Measurements from ENCODE around the gene DNM1L. TPM values are rescaled to one million over a fixed set of nuclear protein-coding genes. Genes with fewer than 3 reads are reported as not detected.

DNM1L gene
- total RNA-seq, 2 experiments from 2014 or later, result 53.5 to 59.3 TPM

GRCh38 chr12:32770141-32770540 lies 91.0 kb downstream of the DNM1L start:
- peaks cover 13% of the 10 kb centered on the region for H3K27me3 Mint-ChIP-seq
- no peaks in the 10 kb centered on the region for H3K36me3 Mint-ChIP-seq (ENCODE audit: low read depth)
- no peak overlapping the region for H3K27ac Mint-ChIP-seq
- H3K4me1 Mint-ChIP-seq, result no peaks in the 10 kb centered on the region
- CTCF ChIA-PET, result no interaction called here
- H3K9me3 Mint-ChIP-seq, result no peaks in the 10 kb centered on the region
- H3K4me3 Mint-ChIP-seq, result no peak overlapping the region
- POLR2A ChIA-PET, result no interaction called here
- DNase-seq, result no peak

GRCh38 chr12:32773691-32774090 lies 94.6 kb downstream of the DNM1L start:
- H3K27ac Mint-ChIP-seq, result no peak overlapping the region

GRCh38 chr12:32776258-32776657 lies 97.2 kb downstream of the DNM1L start:
- CTCF ChIA-PET, result no interaction called here
- peaks cover 12% of the 10 kb centered on the region for H3K27me3 Mint-ChIP-seq
- POLR2A ChIA-PET, result no interaction called here
- H3K36me3 Mint-ChIP-seq (ENCODE audit: low read depth), result no peaks in the 10 kb centered on the region
- no peak for DNase-seq
- no peak overlapping the region for H3K4me3 Mint-ChIP-seq
- H3K4me1 Mint-ChIP-seq, result no peaks in the 10 kb centered on the region
- H3K9me3 Mint-ChIP-seq, result no peaks in the 10 kb centered on the region
- H3K27ac Mint-ChIP-seq, result no peak overlapping the region

More at GRCh38 chr12:32773691-32774090, 94.6 kb downstream of the DNM1L start:
- Mint-ChIP-seq H3K9me3 (no peaks in the 10 kb centered on the region), H3K27me3 (peaks cover 16% of the 10 kb centered on the region), H3K4me3 (no peak overlapping the region), H3K4me1 (no peaks in the 10 kb centered on the region), H3K36me3 (ENCODE audit: low read depth) (no peaks in the 10 kb centered on the region)
- ChIA-PET POLR2A (no interaction called here), CTCF (interaction anchor here (0.5 to 0.6 kb wide), 2 partner anchors 103 to 364 kb away, joined by 3 to 4 read pairs; no protein-coding TSS in a partner anchor)
- DNase-seq, result no peak

GRCh38 chr12:32777159-32777558 lies 98.1 kb downstream of the DNM1L start:
- no peaks in the 10 kb centered on the region for H3K4me1 Mint-ChIP-seq
- H3K36me3 Mint-ChIP-seq (ENCODE audit: low read depth), result no peaks in the 10 kb centered on the region
- H3K27me3 Mint-ChIP-seq, result peaks cover 12% of the 10 kb centered on the region
- POLR2A ChIA-PET, result no interaction called here
- CTCF ChIA-PET, result no interaction called here
- H3K27ac Mint-ChIP-seq, result no peak overlapping the region
- H3K4me3 Mint-ChIP-seq, result no peak overlapping the region
- no peaks in the 10 kb centered on the region for H3K9me3 Mint-ChIP-seq
- DNase-seq, result no peak

GRCh38 chr12:32777691-32778175 lies 98.6 kb downstream of the DNM1L start:
- Mint-ChIP-seq H3K4me1 (no peaks in the 10 kb centered on the region), H3K4me3 (no peak overlapping the region), H3K27ac (no peak overlapping the region), H3K9me3 (no peaks in the 10 kb centered on the region), H3K36me3 (ENCODE audit: low read depth) (no peaks in the 10 kb centered on the region), H3K27me3 (peaks cover 8% of the 10 kb centered on the region)
- POLR2A ChIA-PET, result no interaction called here
- CTCF ChIA-PET, result no interaction called here
- no peak for DNase-seq

GRCh38 chr12:32780071-32780470 lies 101.0 kb downstream of the DNM1L start:
- POLR2A ChIA-PET, result no interaction called here
- H3K4me1 Mint-ChIP-seq, result no peaks in the 10 kb centered on the region
- CTCF ChIA-PET, result interaction anchor here (0.5 kb wide), 1 partner anchor 21 kb away, joined by 3 read pairs; no protein-coding TSS in a partner anchor

GRCh38 chr12:32783029-32783428 lies 103.9 kb downstream of the DNM1L start:
- DNase-seq, result no peak
- POLR2A ChIA-PET, result no interaction called here
- Mint-ChIP-seq H3K4me1 (no peaks in the 10 kb centered on the region), H3K36me3 (ENCODE audit: low read depth) (no peaks in the 10 kb centered on the region), H3K27me3 (no peaks in the 10 kb centered on the region), H3K27ac (no peak overlapping the region), H3K4me3 (no peak overlapping the region), H3K9me3 (no peaks in the 10 kb centered on the region)
- CTCF ChIA-PET, result no interaction called here

More at GRCh38 chr12:32780071-32780470, 101.0 kb downstream of the DNM1L start:
- Mint-ChIP-seq H3K9me3 (no peaks in the 10 kb centered on the region), H3K27ac (no peak overlapping the region), H3K36me3 (ENCODE audit: low read depth) (no peaks in the 10 kb centered on the region), H3K4me3 (no peak overlapping the region), H3K27me3 (peaks cover 8% of the 10 kb centered on the region)
- no peak for DNase-seq

- no peak for DNase-seq
- POLR2A ChIA-PET, result no interaction called here
- Mint-ChIP-seq H3K9me3 (no peaks in the 10 kb centered on the region), H3K27ac (no peak overlapping the region), H3K36me3 (ENCODE audit: low read depth) (no peaks in the 10 kb centered on the region), H3K4me3 (no peak overlapping the region), H3K4me1 (no peaks in the 10 kb centered on the region), H3K27me3 (no peaks in the 10 kb centered on the region)
- CTCF ChIA-PET, result no interaction called here
These were observed 106.5 kb downstream of the DNM1L start for GRCh38 chr12:32785557-32785956.

GRCh38 chr12:32788405-32788804 lies 109.3 kb downstream of the DNM1L start:
- H3K36me3 Mint-ChIP-seq (ENCODE audit: low read depth), result no peaks in the 10 kb centered on the region
- no peaks in the 10 kb centered on the region for H3K27me3 Mint-ChIP-seq
- H3K4me1 Mint-ChIP-seq, result no peaks in the 10 kb centered on the region
- H3K27ac Mint-ChIP-seq, result no peak overlapping the region
- H3K9me3 Mint-ChIP-seq, result no peaks in the 10 kb centered on the region
- ChIA-PET CTCF (no interaction called here), POLR2A (no interaction called here)
- DNase-seq, result no peak
- H3K4me3 Mint-ChIP-seq, result no peak overlapping the region

- Mint-ChIP-seq H3K36me3 (ENCODE audit: low read depth) (no peaks in the 10 kb centered on the region), H3K4me1 (no peaks in the 10 kb centered on the region), H3K27me3 (no peaks in the 10 kb centered on the region), H3K27ac (no peak overlapping the region), H3K9me3 (no peaks in the 10 kb centered on the region), H3K4me3 (no peak overlapping the region)
- no peak for DNase-seq
- CTCF ChIA-PET, result no interaction called here
- POLR2A ChIA-PET, result no interaction called here
These were observed 110.3 kb downstream of the DNM1L start for GRCh38 chr12:32789446-32789845.

- Mint-ChIP-seq H3K27ac (no peak overlapping the region), H3K27me3 (no peaks in the 10 kb centered on the region), H3K4me3 (no peak overlapping the region), H3K36me3 (ENCODE audit: low read depth) (no peaks in the 10 kb centered on the region), H3K4me1 (no peaks in the 10 kb centered on the region), H3K9me3 (no peaks in the 10 kb centered on the region)
- ChIA-PET CTCF (no interaction called here), POLR2A (no interaction called here)
- no peak for DNase-seq
These were observed 110.8 kb downstream of the DNM1L start for GRCh38 chr12:32789916-32790315.

- ChIA-PET POLR2A (no interaction called here), CTCF (interaction anchor here (0.6 kb wide), 1 partner anchor 1184 kb away, joined by 3 read pairs; no protein-coding TSS in a partner anchor)
- Mint-ChIP-seq H3K4me3 (no peak overlapping the region), H3K4me1 (no peaks in the 10 kb centered on the region), H3K36me3 (ENCODE audit: low read depth) (no peaks in the 10 kb centered on the region), H3K9me3 (no peaks in the 10 kb centered on the region), H3K27me3 (no peaks in the 10 kb centered on the region), H3K27ac (no peak overlapping the region)
- no peak for DNase-seq
These were observed 115.2 kb downstream of the DNM1L start for GRCh38 chr12:32794281-32794680.
